B cell (primary cell): ENCODE measurements around the gene ANXA1. TPM values are rescaled to one million over a fixed set of nuclear protein-coding genes. Genes with fewer than 3 reads are reported as not detected.

Experiments used
- ATAC-seq: fragments of 200-7000 bp; cut with Tn5 transposase; one replicate; pipeline ENCODE4 v1.10.0; 2021; ENCODE audit warnings: low read depth, mild to moderate bottlenecking, moderate number of reproducible peaks, moderate library complexity
- CTCF ChIA-PET: fragments of 350-600 bp; sonication (Branson Sonifier 250); formaldehyde crosslinking; loops from one replicate; lab custom pipeline; 2021; ENCODE audit warnings: antibody characterized with exemption, inconsistent platforms; lab: Charles Lee
- POLR2A ChIA-PET: fragments of 350-600 bp; sonication (Branson Sonifier 250); formaldehyde crosslinking; loops from one replicate; lab custom pipeline; 2021; ENCODE audit warnings: antibody characterized with exemption; lab: Charles Lee
- DNase-seq: peaks from one replicate; pipeline ENCODE4 v3.0.0; 2013
- H2AFZ ChIP-seq: 2 replicates; pipeline ENCODE4 v1.6.1; 2012; ENCODE audit warnings: mild to moderate bottlenecking, low read depth, low read length; ENCODE audit not compliant: insufficient read depth, poor library complexity, severe bottlenecking
- H3K27ac ChIP-seq, 2 donors: 1 replicate in 1 of 2; 2 replicates in 1 of 2; pipeline ENCODE4 v1.5.1; 2012 to 2013; ENCODE audit warnings: low read length in 2 of 2, mild to moderate bottlenecking in 2 of 2, moderate library complexity in 1 of 2
- H3K27me3 ChIP-seq, 4 experiments: fragments of 200-600 bp in 1 of 4; sonication (generic) in 1 of 4; replicated peaks in 1 of 4; 1 replicate in 2 of 4; 2 replicates in 2 of 4; pipeline versions ENCODE4 v1.6.1 to v1.7.0; 2013 to 2016; ENCODE audit warnings: low read length in 3 of 4, mild to moderate bottlenecking in 2 of 4, mixed read lengths in 1 of 4, moderate library complexity in 1 of 4; ENCODE audit not compliant: insufficient read depth in 4 of 4, control insufficient read depth in 3 of 4; ENCODE audit errors: control extremely low read depth in 1 of 4
- H3K36me3 ChIP-seq, 2 experiments: replicated peaks in 1 of 2; 1 replicate in 1 of 2; 2 replicates in 1 of 2; pipeline versions ENCODE4 v1.6.1 to v1.7.1; 2013; ENCODE audit warnings: low read length in 1 of 2; ENCODE audit not compliant: insufficient read depth in 2 of 2, control insufficient read depth in 1 of 2; ENCODE audit errors: control extremely low read depth in 1 of 2, extremely low read depth in 1 of 2
- H3K4me1 ChIP-seq, 2 donors: fragments of 200-600 bp in 1 of 2; sonication (generic) in 1 of 2; 1 replicate in 1 of 2; 2 replicates in 1 of 2; pipeline versions ENCODE4 v1.5.1 to v1.6.1; 2013 to 2017; ENCODE audit warnings: low read length in 2 of 2; ENCODE audit not compliant: control insufficient read depth in 2 of 2, insufficient read depth in 2 of 2
- H3K4me2 ChIP-seq: replicated peaks from 2 replicates; pipeline ENCODE3; 2012; ENCODE audit warnings: mild to moderate bottlenecking, low read depth, low read length; ENCODE audit not compliant: poor library complexity, severe bottlenecking
- H3K4me3 ChIP-seq, 5 experiments: fragments of 200-600 bp in 1 of 5; sonication (generic) in 1 of 5; 1 replicate in 3 of 5; 2 replicates in 2 of 5; pipeline versions ENCODE4 v1.5.1 to v1.7.0; 2011 to 2016; ENCODE audit warnings: low read length in 4 of 5, mild to moderate bottlenecking in 4 of 5, low read depth in 2 of 5, control low read depth in 1 of 5, moderate library complexity in 1 of 5; ENCODE audit not compliant: insufficient read depth in 1 of 5; ENCODE audit errors: control extremely low read depth in 1 of 5, extremely low read depth in 1 of 5
- H3K79me2 ChIP-seq: fragments of 200-600 bp; sonication (generic); one replicate; pipeline ENCODE4 v1.6.0; 2016; ENCODE audit warnings: low read length; ENCODE audit not compliant: control insufficient read depth, insufficient read depth
- H3K9ac ChIP-seq: fragments of 200-600 bp; sonication (generic); 2 replicates; pipeline ENCODE4 v1.6.1; 2017; ENCODE audit warnings: mild to moderate bottlenecking, low read length, moderate library complexity
- H3K9me3 ChIP-seq, 3 donors: one replicate each; pipeline versions ENCODE4 v1.6.1 to v1.7.1; 2013; ENCODE audit warnings: low read length in 2 of 3; ENCODE audit not compliant: control insufficient read depth in 2 of 3, insufficient read depth in 1 of 3; ENCODE audit errors: control extremely low read depth in 1 of 3
- H4K20me1 ChIP-seq: 2 replicates; pipeline ENCODE4 v1.6.0; 2012; ENCODE audit warnings: mild to moderate bottlenecking, low read length; ENCODE audit not compliant: insufficient read depth, control insufficient read depth, poor library complexity, severe bottlenecking
- H3K27ac Mint-ChIP-seq: one replicate; pipeline ENCODE4 v1.8.0; 2021; ENCODE audit warnings: mixed read lengths
- H3K27me3 Mint-ChIP-seq: one replicate; pipeline ENCODE4 v1.8.0; 2021; ENCODE audit warnings: mixed read lengths
- H3K4me1 Mint-ChIP-seq: one replicate; pipeline ENCODE4 v1.8.0; 2021; ENCODE audit warnings: mixed read lengths
- H3K4me3 Mint-ChIP-seq: one replicate; pipeline ENCODE4 v1.8.0; 2021; ENCODE audit warnings: mixed read lengths
- H3K9me3 Mint-ChIP-seq: one replicate; pipeline ENCODE4 v1.8.0; 2022; ENCODE audit warnings: mixed read lengths; ENCODE audit not compliant: insufficient read depth
- EZH2 ChIP-seq: IDR thresholded peaks from 2 replicates; pipeline ENCODE4 v1.6.1; 2012; ENCODE audit warnings: borderline replicate concordance, low read depth, mild to moderate bottlenecking, moderate library complexity, low read length; ENCODE audit not compliant: insufficient read depth, poor library complexity, severe bottlenecking
- WGBS: methylation state at CpG from one replicate; pipeline ENCODE4 v1.1.5; 2013; ENCODE audit warnings: missing lambda C conversion rate; ENCODE audit not compliant: insufficient coverage; 5-methylcytosine and 5-hydroxymethylcytosine counted together
- intact Hi-C: fragments of 100-400 bp; cut with micrococcal nuclease; formaldehyde crosslinking; loops from one replicate; pipeline ENCODE4 v1.10.0; 2022
- polyA plus RNA-seq: library from polyadenylated mRNA; depleted of rRNA; stranded (reverse); fragments of >200 nt; gene quantifications from 2 replicates; pipeline ENCODE4 v1.2.3, GENCODE V29; 2012
- total RNA-seq, 2 donors: library from RNA; stranded (reverse); fragments of 120-200 nt in 1 of 2; gene quantifications; 1 replicate in 1 of 2; 2 replicates in 1 of 2; pipeline versions ENCODE4 v1.2.3 to v1.2.4, GENCODE V29; 2013 to 2022
- TF ChIP-seq, protein P1 (sequence below): fragments of 200-600 bp; IDR thresholded peaks from one replicate; pipeline ENCODE4 v1.8.0; 2022; ENCODE audit warnings: antibody characterized with exemption, mild to moderate bottlenecking

The ANXA1 gene
- total and polyA plus RNA-seq, 2 donors (not counting 1 experiment from before 2014, with no cell fraction given), result 0.99 to 15.4 TPM

DNA sequence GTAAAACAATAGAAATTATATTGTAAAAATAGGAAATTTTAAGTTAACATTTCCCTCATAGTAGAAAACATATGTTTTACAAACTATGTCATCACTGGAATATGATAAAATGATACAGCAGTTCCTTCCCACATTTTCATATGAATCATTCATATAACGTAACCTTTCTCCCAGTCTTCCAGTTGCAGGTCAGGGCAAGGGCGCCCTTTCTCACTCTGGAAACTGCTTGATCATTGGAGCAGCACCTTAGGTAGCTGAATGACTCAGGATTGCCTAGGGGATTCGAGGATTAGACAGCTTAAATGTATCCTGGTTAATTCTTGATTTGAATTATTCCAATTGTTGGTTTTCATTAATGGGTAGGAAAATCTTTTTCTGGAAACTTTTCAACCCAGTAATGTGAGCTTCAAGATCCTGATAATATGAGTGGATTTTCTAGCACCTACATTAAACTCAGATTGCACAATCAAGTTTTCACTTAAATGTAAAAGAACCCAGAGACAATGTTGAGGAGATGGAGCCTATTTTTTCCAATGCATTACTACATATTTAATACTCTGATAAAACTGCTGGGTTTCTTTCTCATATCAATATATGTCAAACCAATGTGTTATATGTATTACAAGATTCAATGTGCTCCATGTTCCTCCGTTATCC, 32.6 kb upstream of the ANXA1 start:
- Histone ChIP-seq H3K27me3 (no peaks in the 10 kb centered on the region), H3K9ac (no peak overlapping the region), H3K4me3 (no peak overlapping the region), H3K36me3 (no peaks in the 10 kb centered on the region), H3K4me1 (no peaks in the 10 kb centered on the region), H3K27ac (no peak overlapping the region), H2AFZ (no peak overlapping the region), H3K4me2 (no peak overlapping the region), H3K79me2 (no peaks in the 10 kb centered on the region), H3K9me3 (no peaks in the 10 kb centered on the region), H4K20me1 (no peaks in the 10 kb centered on the region)
- WGBS, result no CpG with 5 or more reads among the region's 4 CpGs
- intact Hi-C loops, result no loop called here
- TF ChIP-seq EZH2, result no peak
- TF ChIP-seq, protein P1, sequence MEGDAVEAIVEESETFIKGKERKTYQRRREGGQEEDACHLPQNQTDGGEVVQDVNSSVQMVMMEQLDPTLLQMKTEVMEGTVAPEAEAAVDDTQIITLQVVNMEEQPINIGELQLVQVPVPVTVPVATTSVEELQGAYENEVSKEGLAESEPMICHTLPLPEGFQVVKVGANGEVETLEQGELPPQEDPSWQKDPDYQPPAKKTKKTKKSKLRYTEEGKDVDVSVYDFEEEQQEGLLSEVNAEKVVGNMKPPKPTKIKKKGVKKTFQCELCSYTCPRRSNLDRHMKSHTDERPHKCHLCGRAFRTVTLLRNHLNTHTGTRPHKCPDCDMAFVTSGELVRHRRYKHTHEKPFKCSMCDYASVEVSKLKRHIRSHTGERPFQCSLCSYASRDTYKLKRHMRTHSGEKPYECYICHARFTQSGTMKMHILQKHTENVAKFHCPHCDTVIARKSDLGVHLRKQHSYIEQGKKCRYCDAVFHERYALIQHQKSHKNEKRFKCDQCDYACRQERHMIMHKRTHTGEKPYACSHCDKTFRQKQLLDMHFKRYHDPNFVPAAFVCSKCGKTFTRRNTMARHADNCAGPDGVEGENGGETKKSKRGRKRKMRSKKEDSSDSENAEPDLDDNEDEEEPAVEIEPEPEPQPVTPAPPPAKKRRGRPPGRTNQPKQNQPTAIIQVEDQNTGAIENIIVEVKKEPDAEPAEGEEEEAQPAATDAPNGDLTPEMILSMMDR, result no peak
- H3K27ac Mint-ChIP-seq, result no peak overlapping the region
- no peaks in the 10 kb centered on the region for H3K27me3 Mint-ChIP-seq
- H3K9me3 Mint-ChIP-seq, result no peaks in the 10 kb centered on the region
- H3K4me1 Mint-ChIP-seq, result no peaks in the 10 kb centered on the region
- ChIA-PET CTCF (no interaction called here), POLR2A (no interaction called here)
- DNase-seq, result no peak
- no peak for ATAC-seq
- H3K4me3 Mint-ChIP-seq, result no peak overlapping the region

DNA sequence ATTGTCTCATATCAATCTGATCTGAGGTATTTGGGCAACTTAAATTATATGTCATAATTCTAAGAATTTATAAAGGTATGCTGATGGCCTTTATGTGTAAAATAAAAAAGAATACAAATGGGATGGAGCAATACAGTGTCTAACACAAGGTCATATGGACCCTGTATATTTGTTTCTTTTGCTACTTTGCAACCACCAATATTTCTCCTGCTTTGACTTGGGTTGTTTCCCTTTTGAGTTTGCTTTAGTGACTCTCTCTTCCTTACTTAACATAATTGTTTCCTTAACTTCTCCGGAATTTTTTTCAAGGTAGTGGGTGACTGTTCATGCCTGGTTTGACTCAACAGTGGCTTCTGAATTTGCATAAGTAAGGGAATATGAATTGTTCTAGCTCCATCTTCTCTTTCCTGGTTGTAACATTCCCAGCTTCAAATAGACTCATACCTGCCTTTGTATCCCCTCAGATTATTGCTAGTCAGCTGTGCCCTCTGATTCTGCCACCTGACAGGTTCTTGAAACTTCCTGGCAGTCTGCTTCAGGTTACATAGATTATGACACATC, 30.2 kb upstream of the ANXA1 start:
- Mint-ChIP-seq H3K4me3 (no peak overlapping the region), H3K27ac (no peak overlapping the region), H3K4me1 (no peaks in the 10 kb centered on the region), H3K27me3 (no peaks in the 10 kb centered on the region), H3K9me3 (no peaks in the 10 kb centered on the region)
- Histone ChIP-seq H3K4me1 (no peaks in the 10 kb centered on the region), H4K20me1 (no peaks in the 10 kb centered on the region), H3K36me3 (no peaks in the 10 kb centered on the region), H3K4me2 (no peak overlapping the region), H3K27ac (no peak overlapping the region), H3K9ac (no peak overlapping the region), H3K4me3 (no peak overlapping the region), H3K27me3 (no peaks in the 10 kb centered on the region), H2AFZ (no peak overlapping the region), H3K9me3 (no peaks in the 10 kb centered on the region), H3K79me2 (no peaks in the 10 kb centered on the region)
- no CpG with 5 or more reads among the region's 1 CpG for WGBS
- intact Hi-C loops, result no loop called here
- CTCF ChIA-PET, result no interaction called here
- POLR2A ChIA-PET, result no interaction called here
- ATAC-seq (no peak), DNase-seq (no peak)
- TF ChIP-seq EZH2, result no peak
- TF ChIP-seq, protein P1, result no peak
